ENCODE data around the gene NCOR2.

- TF ChIP-seq POLR2AphosphoS5 (IDR thresholded peaks at IDR 0.05): no peak
- TF ChIP-seq CTCF (IDR thresholded peaks at IDR 0.05; ENCODE audit: poor library complexity, severe bottlenecking): no peak
- TF ChIP-seq REST (IDR thresholded peaks at IDR 0.05; ENCODE audit: borderline replicate concordance): no peak
- TF ChIP-seq EZH2 (IDR thresholded peaks at IDR 0.05; ENCODE audit: borderline replicate concordance, insufficient read depth, low read length, poor library complexity, severe bottlenecking): no peak
- TF ChIP-seq SMC3 (conservative IDR thresholded peaks at IDR 0.05; ENCODE audit: poor library complexity): no peak
- TF ChIP-seq EP300 (conservative IDR thresholded peaks at IDR 0.05; ENCODE audit: poor library complexity, severe bottlenecking): no peak
- TF ChIP-seq RAD21 (conservative IDR thresholded peaks at IDR 0.05): no peak
These were observed 41.0 kb upstream of the NCOR2 start for GRCh38 chr12:124608450-124608870.

Measured in neural cell (in vitro differentiated cells).